Keratinocyte (primary cell): ENCODE results near the gene ZBTB2. TPM values are rescaled to one million over a fixed set of nuclear protein-coding genes. Genes with fewer than 3 reads are reported as not detected.

Experiments
- DNase-seq: peaks from one replicate; pipeline ENCODE4 v3.0.0-alpha.2; 2011; ENCODE audit warnings: low read depth, missing footprints, low spot score
- FAIRE-seq: peaks from 2 replicates; lab custom pipeline; 2011; peaks lifted over from hg19 to GRCh38; lab: Jason Lieb, UNC
- H2AFZ ChIP-seq: 2 replicates; pipeline ENCODE4 v1.6.0; 2012; ENCODE audit warnings: low read length, control low read depth, inconsistent platforms; ENCODE audit not compliant: control insufficient read depth
- H3K27ac ChIP-seq: 2 replicates; pipeline ENCODE4 v1.5.1; 2011; ENCODE audit warnings: low read length; ENCODE audit not compliant: control insufficient read depth, insufficient read depth
- H3K27me3 ChIP-seq: 3 replicates; pipeline ENCODE4 v1.6.0; 2011; ENCODE audit warnings: low read length; ENCODE audit not compliant: control insufficient read depth, insufficient read depth; ENCODE audit errors: extremely low read depth
- H3K36me3 ChIP-seq, 2 experiments: 2 replicates in 1 of 2; 3 replicates in 1 of 2; pipeline ENCODE4 v1.5.1; 2011; ENCODE audit warnings: low read length in 2 of 2, mild to moderate bottlenecking in 1 of 2; ENCODE audit not compliant: control insufficient read depth in 2 of 2, insufficient read depth in 2 of 2; ENCODE audit errors: extremely low read depth in 1 of 2
- H3K4me1 ChIP-seq: 3 replicates; pipeline ENCODE4 v1.5.1; 2011; ENCODE audit warnings: low read length; ENCODE audit not compliant: control insufficient read depth, insufficient read depth; ENCODE audit errors: extremely low read depth
- H3K4me2 ChIP-seq: 3 replicates; pipeline ENCODE4 v1.6.0; 2011; ENCODE audit warnings: low read depth, low read length; ENCODE audit not compliant: control insufficient read depth, insufficient read depth; ENCODE audit errors: extremely low read depth
- H3K4me3 ChIP-seq, 3 experiments: fragments of 200-600 bp in 1 of 3; sonication (generic) in 1 of 3; 2 replicates in 2 of 3; 3 replicates in 1 of 3; pipeline ENCODE4 v1.5.1; 2011 to 2016; ENCODE audit warnings: low read length in 3 of 3, mild to moderate bottlenecking in 3 of 3, control low read depth in 2 of 3, inconsistent platforms in 1 of 3, low read depth in 1 of 3, mixed read lengths in 1 of 3, mixed run types in 1 of 3, moderate library complexity in 1 of 3; ENCODE audit not compliant: control insufficient read depth in 2 of 3, insufficient read depth in 2 of 3; ENCODE audit errors: extremely low read depth in 1 of 3
- H3K79me2 ChIP-seq: 2 replicates; pipeline ENCODE4 v1.6.0; 2012; ENCODE audit warnings: low read length; ENCODE audit not compliant: control insufficient read depth, insufficient read depth
- H3K9ac ChIP-seq: 3 replicates; pipeline ENCODE4 v1.6.0; 2011; ENCODE audit warnings: low read length; ENCODE audit not compliant: control insufficient read depth, insufficient read depth; ENCODE audit errors: extremely low read depth
- H3K9me1 ChIP-seq: 3 replicates; pipeline ENCODE4 v1.6.0; 2011; ENCODE audit warnings: low read length; ENCODE audit not compliant: control insufficient read depth, insufficient read depth; ENCODE audit errors: extremely low read depth
- H3K9me3 ChIP-seq: 2 replicates; pipeline ENCODE4 v1.5.1; 2012; ENCODE audit warnings: low read depth, low read length; ENCODE audit not compliant: control insufficient read depth
- H4K20me1 ChIP-seq: 3 replicates; pipeline ENCODE4 v1.6.0; 2011; ENCODE audit warnings: low read length; ENCODE audit not compliant: control insufficient read depth, insufficient read depth; ENCODE audit errors: extremely low read depth
- EZH2 ChIP-seq: IDR thresholded peaks from one replicate; pipeline ENCODE4 v1.6.1; 2012; ENCODE audit warnings: inconsistent platforms, mild to moderate bottlenecking, low read length, moderate library complexity
- dilution Hi-C: fragments of 300-500 bp; cut with MboI; formaldehyde crosslinking; loops from one replicate; pipeline ENCODE4 v1.7.0; 2020; ENCODE audit warnings: low sequenced_read_pairs; ENCODE audit not compliant: extremely low pct_ligation_motif_present
- polyA plus RNA-seq, 5 experiments: library from polyadenylated mRNA; depleted of rRNA in 3 of 5; stranded (reverse) in 3 of 5; stranded (forward) in 1 of 5; unstranded in 1 of 5; fragments of >200 nt; gene quantifications; 1 replicate in 1 of 5; 2 replicates in 3 of 5; 3 replicates in 1 of 5; pipeline versions ENCODE4 v1.2.1 to v1.2.3, GENCODE V29; 2011 to 2012; ENCODE audit warnings: missing spikeins in 2 of 5, low read depth in 1 of 5, low replicate concordance in 1 of 5
- TF ChIP-seq, protein P1 (sequence below), 3 experiments: IDR thresholded peaks in 1 of 3; conservative IDR thresholded peaks in 1 of 3; optimal IDR thresholded peaks in 1 of 3; 2 replicates in 2 of 3; 3 replicates in 1 of 3; pipeline versions ENCODE3 to v1.5.1; 2011; ENCODE audit warnings: low read length in 3 of 3, mild to moderate bottlenecking in 3 of 3, moderate library complexity in 2 of 3, control low read depth in 1 of 3, inconsistent platforms in 1 of 3; ENCODE audit not compliant: insufficient read depth in 2 of 3; ENCODE audit errors: extremely low read depth in 1 of 3

The ZBTB2 gene
- polyA plus RNA-seq, 1 donor (not counting 4 experiments of a cell fraction or from before 2014, with no cell fraction given) = 10.9 TPM

DNA sequence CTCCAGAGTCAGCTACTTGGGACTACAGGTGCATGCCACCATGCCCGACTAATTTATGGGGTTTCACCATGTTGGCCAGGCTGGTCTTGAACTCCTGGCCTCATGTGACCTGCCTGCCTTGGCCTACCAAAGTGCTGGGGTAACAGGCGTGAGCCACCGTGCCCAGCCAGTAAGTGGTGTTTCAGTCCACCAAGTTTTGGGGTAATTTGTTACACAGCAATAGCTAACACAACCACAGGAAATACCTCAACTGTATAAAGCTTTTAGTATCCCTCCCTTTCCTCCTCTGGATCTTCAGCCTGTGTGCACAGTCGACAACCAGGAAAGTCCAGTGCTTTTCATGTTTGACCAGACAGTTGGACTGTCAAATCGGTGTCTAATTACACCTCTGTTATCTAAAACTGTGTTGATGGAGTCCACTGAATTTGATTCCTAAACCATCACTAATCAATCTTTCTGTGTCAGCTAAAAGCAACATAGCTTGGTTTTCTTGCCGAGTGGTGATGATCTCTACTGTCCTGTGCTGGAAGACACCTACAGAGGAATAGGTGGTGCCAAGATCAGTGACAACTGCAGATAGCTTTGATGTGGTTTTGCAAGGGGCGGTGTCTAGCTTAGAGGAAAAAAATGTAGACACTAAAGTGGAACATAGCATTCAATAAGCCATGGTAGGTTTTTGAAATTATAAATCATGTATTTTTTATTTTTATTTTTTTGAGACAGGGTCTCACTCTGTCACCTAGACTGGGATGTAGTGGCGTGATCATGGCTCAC lies 22.2 kb upstream of the ZBTB2 start:
- Histone ChIP-seq H2AFZ (no peak overlapping the region), H3K4me3 (no peak overlapping the region), H3K9ac (no peak overlapping the region), H3K4me1 (no peaks in the 10 kb centered on the region), H3K4me2 (no peak overlapping the region), H3K36me3 (peaks cover 12 to 19% of the 10 kb centered on the region in 2 experiments), H3K79me2 (no peaks in the 10 kb centered on the region), H3K27ac (no peak overlapping the region), H4K20me1 (no peaks in the 10 kb centered on the region), H3K9me3 (no peaks in the 10 kb centered on the region), H3K27me3 (no peaks in the 10 kb centered on the region), H3K9me1 (no peaks in the 10 kb centered on the region)
- DNase-seq (no peak), FAIRE-seq (no peak)
- dilution Hi-C loops = no loop called here
- TF ChIP-seq, protein P1, sequence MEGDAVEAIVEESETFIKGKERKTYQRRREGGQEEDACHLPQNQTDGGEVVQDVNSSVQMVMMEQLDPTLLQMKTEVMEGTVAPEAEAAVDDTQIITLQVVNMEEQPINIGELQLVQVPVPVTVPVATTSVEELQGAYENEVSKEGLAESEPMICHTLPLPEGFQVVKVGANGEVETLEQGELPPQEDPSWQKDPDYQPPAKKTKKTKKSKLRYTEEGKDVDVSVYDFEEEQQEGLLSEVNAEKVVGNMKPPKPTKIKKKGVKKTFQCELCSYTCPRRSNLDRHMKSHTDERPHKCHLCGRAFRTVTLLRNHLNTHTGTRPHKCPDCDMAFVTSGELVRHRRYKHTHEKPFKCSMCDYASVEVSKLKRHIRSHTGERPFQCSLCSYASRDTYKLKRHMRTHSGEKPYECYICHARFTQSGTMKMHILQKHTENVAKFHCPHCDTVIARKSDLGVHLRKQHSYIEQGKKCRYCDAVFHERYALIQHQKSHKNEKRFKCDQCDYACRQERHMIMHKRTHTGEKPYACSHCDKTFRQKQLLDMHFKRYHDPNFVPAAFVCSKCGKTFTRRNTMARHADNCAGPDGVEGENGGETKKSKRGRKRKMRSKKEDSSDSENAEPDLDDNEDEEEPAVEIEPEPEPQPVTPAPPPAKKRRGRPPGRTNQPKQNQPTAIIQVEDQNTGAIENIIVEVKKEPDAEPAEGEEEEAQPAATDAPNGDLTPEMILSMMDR (optimal IDR thresholded peaks at IDR 0.05 in 1 of 3, IDR thresholded peaks at IDR 0.05 in 1 of 3, conservative IDR thresholded peaks at IDR 0.05 in 1 of 3; ENCODE audit: extremely low read depth in 1 of 3, insufficient read depth in 2 of 3, low read length in 3 of 3) = no peak
- no peak for TF ChIP-seq EZH2

DNA sequence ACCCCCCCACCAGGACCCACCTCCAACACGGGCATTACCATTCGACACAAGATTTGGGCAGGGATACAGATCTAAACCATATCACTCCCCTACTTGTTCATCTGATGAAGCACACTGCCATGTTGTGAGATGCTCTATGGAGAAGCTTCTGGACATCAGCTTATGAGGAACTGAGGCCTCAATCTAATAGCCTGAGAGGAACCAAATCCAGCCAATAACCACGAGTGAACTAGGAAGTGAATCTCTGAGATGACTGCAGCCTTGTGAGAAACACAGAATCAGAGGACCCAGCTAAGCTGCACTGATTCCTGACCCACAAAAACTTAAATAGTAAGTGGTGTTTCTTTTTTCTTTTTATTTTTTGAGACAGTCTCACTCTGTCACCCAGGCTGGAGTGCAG lies 21.6 kb upstream of the ZBTB2 start:
- TF ChIP-seq, protein P1 (optimal IDR thresholded peaks at IDR 0.05 in 1 of 3, IDR thresholded peaks at IDR 0.05 in 1 of 3, conservative IDR thresholded peaks at IDR 0.05 in 1 of 3; ENCODE audit: extremely low read depth in 1 of 3, insufficient read depth in 2 of 3, low read length in 3 of 3) = no peak
- no peak for TF ChIP-seq EZH2
- DNase-seq (no peak), FAIRE-seq (no peak)
- no peak overlapping the region for H2AFZ ChIP-seq
- no peak overlapping the region for H3K9ac ChIP-seq
- H3K9me1 ChIP-seq = no peaks in the 10 kb centered on the region
- H3K4me2 ChIP-seq = no peak overlapping the region
- no peaks in the 10 kb centered on the region for H3K79me2 ChIP-seq
- no peaks in the 10 kb centered on the region for H3K9me3 ChIP-seq
- no peaks in the 10 kb centered on the region for H3K4me1 ChIP-seq
- dilution Hi-C loops = no loop called here
- H3K27me3 ChIP-seq = no peaks in the 10 kb centered on the region
- no peaks in the 10 kb centered on the region for H4K20me1 ChIP-seq
- peaks cover 12 to 20% of the 10 kb centered on the region in 2 experiments for H3K36me3 ChIP-seq
- H3K4me3 ChIP-seq = no peak overlapping the region
- no peak overlapping the region for H3K27ac ChIP-seq
